AG09319 (cell line): ENCODE measurements around the gene PFN1.

Experiments used
- DNase-seq: peaks from one replicate; pipeline ENCODE4 v3.0.0-alpha.2; 2010; ENCODE audit warnings: low read depth; ENCODE audit errors: extremely low read depth
- TF ChIP-seq, protein P1 (sequence below): IDR thresholded peaks from 2 replicates; pipeline ENCODE4 v1.5.1; 2011; ENCODE audit warnings: low read depth, mild to moderate bottlenecking, inconsistent platforms, low read length, moderate library complexity

PFN1 gene

DNA sequence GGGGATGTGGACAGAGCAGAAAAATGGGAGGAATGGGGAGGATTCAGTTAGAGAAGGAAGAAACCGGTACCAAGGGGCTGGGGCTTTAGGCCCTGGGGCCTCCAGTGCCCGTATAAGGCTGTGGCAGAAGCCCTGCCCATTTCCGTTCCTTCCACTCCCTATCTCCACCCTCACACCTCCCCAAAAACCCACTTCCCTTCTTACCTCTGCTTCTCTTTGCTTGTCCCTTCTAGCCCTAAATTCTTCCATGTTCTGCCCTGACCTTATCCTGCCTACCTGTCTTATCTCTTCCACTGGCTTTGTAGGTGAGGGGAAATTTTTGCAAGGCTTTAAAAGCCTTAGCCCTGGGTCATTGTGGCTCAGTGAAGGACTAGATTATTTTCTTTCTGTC is 4.2 kb downstream of the PFN1 start:
- TF ChIP-seq, protein P1, sequence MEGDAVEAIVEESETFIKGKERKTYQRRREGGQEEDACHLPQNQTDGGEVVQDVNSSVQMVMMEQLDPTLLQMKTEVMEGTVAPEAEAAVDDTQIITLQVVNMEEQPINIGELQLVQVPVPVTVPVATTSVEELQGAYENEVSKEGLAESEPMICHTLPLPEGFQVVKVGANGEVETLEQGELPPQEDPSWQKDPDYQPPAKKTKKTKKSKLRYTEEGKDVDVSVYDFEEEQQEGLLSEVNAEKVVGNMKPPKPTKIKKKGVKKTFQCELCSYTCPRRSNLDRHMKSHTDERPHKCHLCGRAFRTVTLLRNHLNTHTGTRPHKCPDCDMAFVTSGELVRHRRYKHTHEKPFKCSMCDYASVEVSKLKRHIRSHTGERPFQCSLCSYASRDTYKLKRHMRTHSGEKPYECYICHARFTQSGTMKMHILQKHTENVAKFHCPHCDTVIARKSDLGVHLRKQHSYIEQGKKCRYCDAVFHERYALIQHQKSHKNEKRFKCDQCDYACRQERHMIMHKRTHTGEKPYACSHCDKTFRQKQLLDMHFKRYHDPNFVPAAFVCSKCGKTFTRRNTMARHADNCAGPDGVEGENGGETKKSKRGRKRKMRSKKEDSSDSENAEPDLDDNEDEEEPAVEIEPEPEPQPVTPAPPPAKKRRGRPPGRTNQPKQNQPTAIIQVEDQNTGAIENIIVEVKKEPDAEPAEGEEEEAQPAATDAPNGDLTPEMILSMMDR = no peak
- no peak for DNase-seq

DNA sequence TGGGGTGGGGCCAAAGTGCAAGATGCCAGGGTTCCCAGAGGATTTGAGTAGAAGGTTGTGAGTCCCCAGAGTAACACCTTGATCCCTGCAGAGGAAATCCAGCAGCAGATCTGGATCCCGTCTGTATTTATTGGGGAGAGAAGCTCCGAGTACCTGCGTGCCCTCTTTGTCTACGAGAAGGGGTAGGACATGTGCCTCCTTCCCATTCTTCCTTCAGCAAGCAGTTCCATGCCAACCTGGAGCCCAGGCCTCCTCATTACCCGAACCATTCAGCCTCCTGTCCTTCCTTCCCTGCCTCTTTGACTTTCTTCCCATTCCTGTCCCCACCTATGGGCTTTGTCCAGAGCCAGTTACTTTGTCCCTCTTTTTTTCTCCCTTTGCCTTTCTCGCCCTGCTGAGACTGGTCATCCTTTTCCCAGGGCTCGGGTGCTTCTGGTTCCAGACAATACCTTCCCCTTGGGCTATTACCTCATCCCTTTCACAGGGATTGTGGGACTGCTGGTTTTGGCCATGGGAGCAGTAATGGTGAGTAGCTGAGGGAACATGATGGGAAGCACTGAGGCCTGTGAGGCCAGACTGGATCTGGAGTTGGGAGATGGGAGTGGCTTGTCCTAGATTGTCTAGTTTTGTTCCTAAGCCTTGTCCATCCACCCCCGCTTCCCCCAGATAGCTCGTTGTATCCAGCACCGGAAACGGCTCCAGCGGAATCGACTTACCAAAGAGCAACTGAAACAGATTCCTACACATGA is 5.4 kb downstream of the PFN1 start:
- TF ChIP-seq, protein P1 = no peak
- DNase-seq = no peak

DNA sequence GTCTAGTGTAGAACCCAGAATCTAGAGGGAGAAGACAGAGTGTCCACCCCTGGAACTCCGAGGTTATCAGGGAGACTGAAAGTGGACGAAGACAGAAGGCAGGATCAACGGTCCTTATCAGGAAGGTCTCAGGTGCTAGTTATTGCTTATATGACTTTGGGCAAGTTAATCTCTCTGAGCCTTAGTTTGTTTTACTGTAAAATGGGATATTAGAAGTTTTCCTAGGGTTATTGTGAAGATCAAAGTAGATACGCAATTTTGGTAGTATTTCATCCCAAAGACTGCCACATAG is 7.1 kb downstream of the PFN1 start:
- TF ChIP-seq, protein P1 = no peak
- no peak for DNase-seq

DNA sequence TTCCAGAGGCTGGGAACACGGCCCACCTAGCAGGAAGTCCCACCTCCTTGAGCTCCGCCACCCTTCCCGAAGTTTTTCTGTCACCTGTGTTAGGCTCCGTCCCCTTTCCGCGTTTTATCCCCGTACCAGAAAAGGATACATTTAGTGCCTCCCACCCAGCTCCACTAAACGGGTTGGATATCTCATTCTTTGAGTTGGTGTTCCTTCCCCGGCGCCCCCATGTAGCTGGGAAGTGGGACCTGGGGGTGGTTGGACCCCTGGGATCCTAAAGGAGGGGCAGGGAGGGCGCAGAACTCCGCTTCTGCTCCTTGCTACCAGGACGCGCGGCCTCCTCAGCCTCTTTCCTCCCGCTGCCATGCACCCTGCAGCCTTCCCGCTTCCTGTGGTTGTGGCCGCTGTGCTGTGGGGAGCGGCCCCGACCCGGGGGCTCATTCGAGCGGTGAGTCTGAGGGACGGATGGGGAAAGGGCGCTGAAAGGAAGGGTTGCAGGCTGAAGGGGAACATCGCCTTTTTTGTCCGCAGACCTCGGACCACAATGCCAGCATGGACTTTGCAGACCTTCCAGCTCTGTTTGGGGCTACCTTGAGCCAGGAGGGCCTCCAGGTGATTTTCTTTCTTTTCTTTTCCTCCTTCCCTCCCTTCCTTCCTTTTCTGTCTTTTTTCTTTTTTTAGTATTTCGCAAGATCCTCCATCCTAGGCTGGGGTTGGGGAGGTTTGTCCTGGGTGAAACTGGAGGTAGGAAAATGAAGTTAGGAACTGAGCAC is 7.6 kb downstream of the PFN1 start:
- TF ChIP-seq, protein P1 = no peak
- DNase-seq = no peak

DNA sequence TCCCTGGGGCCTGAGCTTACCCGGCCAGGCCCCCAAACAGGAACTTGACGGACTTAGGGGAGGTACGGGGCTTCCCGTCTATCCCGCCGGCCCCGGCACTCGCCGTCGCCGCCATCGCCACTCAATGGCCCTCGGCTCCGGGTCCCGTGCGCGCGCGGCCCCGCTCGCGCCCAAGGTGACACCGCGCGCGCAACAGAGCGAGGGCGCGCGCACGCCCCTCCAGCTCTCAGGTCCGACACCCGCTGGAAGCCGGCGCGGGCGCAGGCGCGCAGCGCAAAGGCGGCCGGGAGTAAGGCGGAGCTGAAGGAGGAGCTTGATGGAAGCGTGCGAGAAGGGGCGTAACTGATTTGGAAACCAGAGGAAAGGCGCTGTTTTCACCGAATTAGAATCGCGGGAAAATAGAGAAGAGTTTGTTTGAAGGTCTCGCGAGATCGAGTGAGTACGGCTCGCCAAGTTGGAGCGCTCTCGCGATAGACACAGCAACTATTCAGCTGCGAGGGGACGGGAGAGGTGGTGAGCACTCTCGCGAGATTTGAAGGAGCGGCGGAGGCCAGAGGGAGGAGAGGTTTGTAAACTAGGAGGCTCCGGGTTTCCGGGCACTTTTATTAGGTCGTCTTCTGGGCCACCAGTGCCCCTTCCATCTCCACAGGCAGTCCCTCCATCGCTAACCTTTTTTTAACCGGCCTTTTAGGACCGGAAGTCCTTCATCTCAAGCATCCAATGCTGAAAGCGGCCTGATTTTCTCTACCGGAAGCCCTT is 8.4 kb downstream of the PFN1 start, which contains the start of the genes RNF167 and SLC25A11:
TSS of gene RNF167 (plus strand) at position 473 of the 759 bp plus-strand sequence. CDS start 642 bp downstream, outside the sequence.
TSS of gene SLC25A11 (minus strand) at position 251 of the 759 bp plus-strand sequence. CDS start at position 115, 136 bp downstream.
- TF ChIP-seq, protein P1 = no peak
- peak; percentile 99 for DNase-seq

DNA sequence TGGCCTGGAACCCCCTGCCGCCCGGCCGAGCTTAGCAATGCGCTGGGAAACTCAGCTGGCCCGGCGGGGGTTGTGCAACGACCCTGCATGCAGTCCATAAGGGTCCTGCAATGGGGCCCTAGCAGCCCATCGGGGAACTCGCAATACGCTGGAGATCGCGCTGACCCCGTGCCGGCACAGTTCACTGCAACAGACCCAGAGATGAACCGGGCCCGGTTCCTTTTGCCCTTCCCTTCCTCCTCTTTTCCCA is 8.9 kb downstream of the PFN1 start:
- TF ChIP-seq, protein P1 = no peak
- DNase-seq = no peak
